ENCODE measurements around the gene EPHB2. TPM values are rescaled to one million over a fixed set of nuclear protein-coding genes. Genes with fewer than 3 reads are reported as not detected.

The EPHB2 gene
- total and polyA plus RNA-seq, 2 donors (not counting 1 experiment from before 2014, with no cell fraction given) = 0.07 to 0.39 TPM

GRCh38 chr1:22844621-22845020, 134.0 kb downstream of the EPHB2 start:
- no peak overlapping the region for H3K9ac ChIP-seq (ENCODE audit: low read length)
- H4K20me1 ChIP-seq (ENCODE audit: control insufficient read depth, insufficient read depth, low read length, poor library complexity, severe bottlenecking) = no peaks in the 10 kb centered on the region
- intact Hi-C loops (cut with micrococcal nuclease) = no loop called here
- no peak overlapping the region for H3K4me3 Mint-ChIP-seq
- ATAC-seq (ENCODE audit: low read depth) (no peak), DNase-seq (no peak)
- H3K4me1 Mint-ChIP-seq = peaks cover 2% of the 10 kb centered on the region
- H3K27me3 ChIP-seq (replicated peaks in 1 of 4; ENCODE audit: control extremely low read depth in 1 of 4, control insufficient read depth in 3 of 4, insufficient read depth in 4 of 4, low read length in 3 of 4) = peaks cover 0 to 23% (median 2%) of the 10 kb centered on the region in 4 experiments
- no peak overlapping the region for H2AFZ ChIP-seq (ENCODE audit: insufficient read depth, low read depth, low read length, poor library complexity, severe bottlenecking)
- no peaks in the 10 kb centered on the region for H3K9me3 Mint-ChIP-seq (ENCODE audit: insufficient read depth)
- CTCF ChIA-PET = no interaction called here
- POLR2A ChIA-PET = no interaction called here
- no peaks in the 10 kb centered on the region for H3K9me3 ChIP-seq (ENCODE audit: control extremely low read depth in 1 of 3, control insufficient read depth in 2 of 3, insufficient read depth in 1 of 3, low read length in 2 of 3)
- H3K36me3 ChIP-seq (replicated peaks in 1 of 2; ENCODE audit: control extremely low read depth in 1 of 2, control insufficient read depth in 1 of 2, extremely low read depth in 1 of 2, insufficient read depth in 2 of 2, low read length in 1 of 2) = no peaks in the 10 kb centered on the region
- H3K27ac Mint-ChIP-seq = no peak overlapping the region
- H3K4me1 ChIP-seq (ENCODE audit: control insufficient read depth in 2 of 2, insufficient read depth in 2 of 2, low read length in 2 of 2) = peaks cover 0 to 4% of the 10 kb centered on the region in 2 donors
- TF ChIP-seq CTCF (IDR thresholded peaks at IDR 0.05) = no peak
- TF ChIP-seq EZH2 (IDR thresholded peaks at IDR 0.05; ENCODE audit: borderline replicate concordance, insufficient read depth, low read depth, low read length, poor library complexity, severe bottlenecking) = no peak
- WGBS (ENCODE audit: insufficient coverage) = 89% methylated on average over 5 of the region's 5 CpGs
- peaks cover 52% of the 10 kb centered on the region for H3K27me3 Mint-ChIP-seq
- no peak overlapping the region for H3K4me3 ChIP-seq (ENCODE audit: control extremely low read depth in 1 of 5, extremely low read depth in 1 of 5, insufficient read depth in 1 of 5, low read depth in 2 of 5, low read length in 4 of 5)
- no peak overlapping the region for H3K27ac ChIP-seq (ENCODE audit: low read length in 2 of 2)
- H3K4me2 ChIP-seq (replicated peaks; ENCODE audit: low read depth, low read length, poor library complexity, severe bottlenecking) = no peak overlapping the region
- no peaks in the 10 kb centered on the region for H3K79me2 ChIP-seq (ENCODE audit: control insufficient read depth, insufficient read depth, low read length)

- H3K9ac ChIP-seq (ENCODE audit: low read length) = no peak overlapping the region
- ChIA-PET POLR2A (no interaction called here), CTCF (no interaction called here)
- H4K20me1 ChIP-seq (ENCODE audit: control insufficient read depth, insufficient read depth, low read length, poor library complexity, severe bottlenecking) = no peaks in the 10 kb centered on the region
- TF ChIP-seq CTCF (IDR thresholded peaks at IDR 0.05) (no peak), EZH2 (IDR thresholded peaks at IDR 0.05; ENCODE audit: borderline replicate concordance, insufficient read depth, low read depth, low read length, poor library complexity, severe bottlenecking) (no peak)
- 92% methylated on average over 1 of the region's 4 CpGs for WGBS (ENCODE audit: insufficient coverage)
- H3K27ac Mint-ChIP-seq = no peak overlapping the region
- peaks cover 0 to 4% of the 10 kb centered on the region in 2 donors for H3K4me1 ChIP-seq (ENCODE audit: control insufficient read depth in 2 of 2, insufficient read depth in 2 of 2, low read length in 2 of 2)
- peaks cover 2% of the 10 kb centered on the region for H3K4me1 Mint-ChIP-seq
- H3K27me3 Mint-ChIP-seq = peaks cover 52% of the 10 kb centered on the region
- ATAC-seq (ENCODE audit: low read depth) = no peak
- no peaks in the 10 kb centered on the region for H3K9me3 ChIP-seq (ENCODE audit: control extremely low read depth in 1 of 3, control insufficient read depth in 2 of 3, insufficient read depth in 1 of 3, low read length in 2 of 3)
- H3K27me3 ChIP-seq (replicated peaks in 1 of 4; ENCODE audit: control extremely low read depth in 1 of 4, control insufficient read depth in 3 of 4, insufficient read depth in 4 of 4, low read length in 3 of 4) = peaks cover 0 to 23% (median 2%) of the 10 kb centered on the region in 4 experiments
- no peaks in the 10 kb centered on the region for H3K36me3 ChIP-seq (replicated peaks in 1 of 2; ENCODE audit: control extremely low read depth in 1 of 2, control insufficient read depth in 1 of 2, extremely low read depth in 1 of 2, insufficient read depth in 2 of 2, low read length in 1 of 2)
- no peak overlapping the region for H3K4me3 ChIP-seq (ENCODE audit: control extremely low read depth in 1 of 5, extremely low read depth in 1 of 5, insufficient read depth in 1 of 5, low read depth in 2 of 5, low read length in 4 of 5)
- no peak overlapping the region for H3K27ac ChIP-seq (ENCODE audit: low read length in 2 of 2)
- no peak for DNase-seq
- no peak overlapping the region for H3K4me3 Mint-ChIP-seq
- H3K4me2 ChIP-seq (replicated peaks; ENCODE audit: low read depth, low read length, poor library complexity, severe bottlenecking) = no peak overlapping the region
- intact Hi-C loops (cut with micrococcal nuclease) = no loop called here
- H3K9me3 Mint-ChIP-seq (ENCODE audit: insufficient read depth) = no peaks in the 10 kb centered on the region
- no peaks in the 10 kb centered on the region for H3K79me2 ChIP-seq (ENCODE audit: control insufficient read depth, insufficient read depth, low read length)
- no peak overlapping the region for H2AFZ ChIP-seq (ENCODE audit: insufficient read depth, low read depth, low read length, poor library complexity, severe bottlenecking)
Measured at GRCh38 chr1:22845398-22845935, 134.8 kb downstream of the EPHB2 start.

Measured in B cell (primary cell).